Endothelial cell of umbilical vein (primary cell): ENCODE data around the gene SULT4A1. TPM values are rescaled to one million over a fixed set of nuclear protein-coding genes. Genes with fewer than 3 reads are reported as not detected.

ENCODE experiments used
- BruUV-seq: library from RNA; stranded (reverse); fragments of 400-500 nt; replicated peaks from 2 replicates; lab custom pipeline; 2021; lab: Mats Ljungman, UMichigan
- CTCF ChIA-PET: fragments of 300-600, 350-600 bp; sonication (Branson Sonifier 250); formaldehyde crosslinking; loops from one replicate; lab custom pipeline; 2021; ENCODE audit warnings: antibody characterized with exemption, inconsistent platforms; lab: Charles Lee
- POLR2A ChIA-PET: fragments of 300-600, 350-600 bp; sonication (Branson Sonifier 250); formaldehyde crosslinking; loops from one replicate; lab custom pipeline; 2021; ENCODE audit warnings: antibody characterized with exemption, inconsistent platforms; lab: Charles Lee
- DNase-seq: peaks from one replicate; pipeline ENCODE4 v3.0.0-alpha.2; 2011; ENCODE audit warnings: low read depth, low spot score
- FAIRE-seq: peaks from 2 replicates; lab custom pipeline; 2011; peaks lifted over from hg19 to GRCh38; lab: Jason Lieb, UNC
- H2AFZ ChIP-seq: 2 replicates; pipeline ENCODE4 v1.6.0; 2012; ENCODE audit warnings: low read depth, low read length, control low read depth, inconsistent platforms
- H3K27ac ChIP-seq: 2 replicates; pipeline ENCODE4 v1.5.1; 2011; ENCODE audit warnings: low read depth, mild to moderate bottlenecking, control low read depth, low read length, moderate library complexity; ENCODE audit not compliant: insufficient read depth
- H3K27me3 ChIP-seq, 2 experiments: 2 replicates each; pipeline versions ENCODE4 v1.6.0 to v1.6.1; 2011; ENCODE audit warnings: low read length in 2 of 2, mixed read lengths in 1 of 2; ENCODE audit not compliant: control insufficient read depth in 2 of 2, insufficient read depth in 2 of 2
- H3K36me3 ChIP-seq, 2 experiments: 2 replicates in 1 of 2; 3 replicates in 1 of 2; pipeline ENCODE4 v1.5.1; 2011; ENCODE audit warnings: low read length in 2 of 2, mild to moderate bottlenecking in 1 of 2, moderate library complexity in 1 of 2; ENCODE audit not compliant: control insufficient read depth in 2 of 2, insufficient read depth in 2 of 2; ENCODE audit errors: extremely low read depth in 1 of 2
- H3K4me1 ChIP-seq: 3 replicates; pipeline ENCODE4 v1.5.1; 2011; ENCODE audit warnings: mild to moderate bottlenecking, low read length; ENCODE audit not compliant: control insufficient read depth, insufficient read depth; ENCODE audit errors: extremely low read depth
- H3K4me2 ChIP-seq: 2 replicates; pipeline ENCODE4 v1.6.1; 2011; ENCODE audit warnings: low read length, control low read depth, mixed read lengths; ENCODE audit not compliant: insufficient read depth
- H3K4me3 ChIP-seq, 3 experiments: fragments of 200-600 bp in 1 of 3; sonication (generic), shearing (Covaris generic) in 1 of 3; replicated peaks in 1 of 3; 2 replicates each; pipeline ENCODE4 v1.5.1; 2011 to 2016; ENCODE audit warnings: control low read depth in 3 of 3, low read length in 3 of 3, mild to moderate bottlenecking in 2 of 3, inconsistent platforms in 1 of 3, low read depth in 1 of 3, moderate library complexity in 1 of 3; ENCODE audit not compliant: insufficient read depth in 1 of 3
- H3K79me2 ChIP-seq: 2 replicates; pipeline ENCODE4 v1.6.0; 2012; ENCODE audit warnings: low read length, inconsistent platforms; ENCODE audit not compliant: control insufficient read depth, insufficient read depth
- H3K9ac ChIP-seq: replicated peaks from 2 replicates; pipeline ENCODE3; 2011; ENCODE audit warnings: low read length, control low read depth; ENCODE audit not compliant: insufficient read depth; ENCODE audit errors: extremely low read depth
- H3K9me1 ChIP-seq: replicated peaks from 3 replicates; pipeline ENCODE4 v1.6.0; 2011; ENCODE audit warnings: mild to moderate bottlenecking, low read length; ENCODE audit not compliant: control insufficient read depth, insufficient read depth; ENCODE audit errors: extremely low read depth
- H3K9me3 ChIP-seq: replicated peaks from 2 replicates; pipeline ENCODE4 v1.5.1; 2012; ENCODE audit warnings: low read length, inconsistent platforms; ENCODE audit not compliant: control insufficient read depth, insufficient read depth
- H4K20me1 ChIP-seq: replicated peaks from 2 replicates; pipeline ENCODE3; 2011; ENCODE audit warnings: mild to moderate bottlenecking, low read length; ENCODE audit not compliant: control insufficient read depth, insufficient read depth; ENCODE audit errors: extremely low read depth
- EZH2 ChIP-seq: IDR thresholded peaks from 2 replicates; pipeline ENCODE4 v1.6.1; 2012; ENCODE audit warnings: borderline replicate concordance, low read depth, mild to moderate bottlenecking, moderate library complexity, low read length, inconsistent platforms; ENCODE audit not compliant: severe bottlenecking
- FOS ChIP-seq: IDR thresholded peaks from 2 replicates; pipeline ENCODE4 v1.6.1; 2011; ENCODE audit warnings: mild to moderate bottlenecking, low read length, moderate library complexity, borderline replicate concordance; ENCODE audit not compliant: insufficient read depth
- GATA2 ChIP-seq: IDR thresholded peaks from 2 replicates; pipeline ENCODE4 v1.7.0; 2011; ENCODE audit warnings: low read depth, mild to moderate bottlenecking, moderate library complexity, mixed read lengths, low read length; ENCODE audit not compliant: insufficient read length, insufficient read depth
- JUN ChIP-seq: IDR thresholded peaks from 2 replicates; pipeline ENCODE4 v1.6.1; 2011; ENCODE audit warnings: borderline replicate concordance, low read depth; ENCODE audit not compliant: insufficient read length, insufficient read depth
- MYC ChIP-seq: IDR thresholded peaks from one replicate; pipeline ENCODE4 v1.6.1; 2011; ENCODE audit warnings: mild to moderate bottlenecking, low read depth, low read length
- POLR2A ChIP-seq: IDR thresholded peaks from 2 replicates; pipeline ENCODE4 v1.6.1; 2012; ENCODE audit warnings: low read depth, mild to moderate bottlenecking, control low read depth, low read length
- POLR2AphosphoS5 ChIP-seq: IDR thresholded peaks from 2 replicates; pipeline ENCODE4 v1.6.1; 2012; ENCODE audit warnings: low read depth, mild to moderate bottlenecking, control low read depth, low read length, moderate library complexity; ENCODE audit not compliant: insufficient read depth
- dilution Hi-C: fragments of 300-500 bp; cut with MboI; formaldehyde crosslinking; loops from one replicate; pipeline ENCODE4 v1.15.0; 2019; ENCODE audit warnings: low sequenced_read_pairs; ENCODE audit not compliant: extremely low pct_ligation_motif_present
- intact Hi-C: fragments of 100-400 bp; cut with micrococcal nuclease; formaldehyde crosslinking; loops from one replicate; pipeline ENCODE4 v1.10.0; 2022
- polyA plus RNA-seq, 4 experiments: library from polyadenylated mRNA; depleted of rRNA in 3 of 4; stranded (reverse) in 3 of 4; unstranded in 1 of 4; fragments of >200 nt; gene quantifications; 2 replicates each; pipeline versions ENCODE4 v1.2.1 to v1.2.3, GENCODE V29; 2011 to 2012; ENCODE audit warnings: missing spikeins in 1 of 4
- total RNA-seq: library from RNA; stranded (reverse); gene quantifications from 2 replicates; pipeline ENCODE4 v1.2.3, GENCODE V29; 2021
- TF ChIP-seq, protein P1 (sequence below), 2 donors: IDR thresholded peaks; 1 replicate in 1 of 2; 2 replicates in 1 of 2; pipeline ENCODE4 v1.5.1; 2011; ENCODE audit warnings: low read length in 2 of 2, mild to moderate bottlenecking in 2 of 2, moderate library complexity in 2 of 2, control low read depth in 1 of 2, inconsistent platforms in 1 of 2, low read depth in 1 of 2; ENCODE audit not compliant: insufficient read depth in 1 of 2; ENCODE audit errors: extremely low read depth in 1 of 2
- TF ChIP-seq, protein P2 (sequence below): IDR thresholded peaks from 2 replicates; pipeline ENCODE4 v1.6.1; 2011; ENCODE audit not compliant: insufficient read depth, insufficient read length

The SULT4A1 gene
- total and polyA plus RNA-seq, 2 donors (not counting 3 experiments of a cell fraction or from before 2014, with no cell fraction given): 0.48 TPM; not detected in 1

DNA sequence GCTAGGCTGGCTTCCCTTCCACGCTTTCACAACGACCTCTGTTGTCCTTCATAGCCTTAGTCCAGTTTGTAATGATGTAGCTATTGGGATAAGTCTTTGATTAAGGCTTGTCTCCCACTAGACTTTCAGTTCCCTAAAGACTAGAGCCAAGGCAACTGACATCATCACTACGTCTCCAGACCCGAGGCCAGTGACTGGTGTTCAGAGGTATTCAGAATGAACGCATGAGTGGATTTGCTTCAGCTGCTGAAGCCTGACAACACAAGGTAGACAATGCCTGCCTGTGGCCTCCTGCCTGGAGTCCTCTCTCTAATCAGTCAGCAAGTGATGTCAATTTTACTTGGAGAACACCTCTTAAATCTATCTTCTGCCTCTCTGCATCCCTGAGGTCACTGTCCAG lies 63.8 kb downstream of the SULT4A1 start:
- H3K9ac ChIP-seq: no peak overlapping the region
- H3K9me1 ChIP-seq: no peaks in the 10 kb centered on the region
- no peaks in the 10 kb centered on the region for H3K79me2 ChIP-seq
- H2AFZ ChIP-seq: no peak overlapping the region
- H3K4me1 ChIP-seq: no peaks in the 10 kb centered on the region
- no peaks in the 10 kb centered on the region for H3K9me3 ChIP-seq
- ChIA-PET CTCF (no interaction called here), POLR2A (no interaction called here)
- H3K27me3 ChIP-seq: peaks cover 0 to 6% of the 10 kb centered on the region in 2 experiments
- no peaks in the 10 kb centered on the region for H4K20me1 ChIP-seq
- H3K27ac ChIP-seq: no peak overlapping the region
- no TSS peak for BruUV-seq
- H3K36me3 ChIP-seq: no peaks in the 10 kb centered on the region
- no peak for DNase-seq
- dilution Hi-C loops (no loop called here), intact Hi-C loops (no loop called here)
- FAIRE-seq: no peak
- no peak overlapping the region for H3K4me3 ChIP-seq
- H3K4me2 ChIP-seq: no peak overlapping the region
- no peak for TF ChIP-seq MYC
- TF ChIP-seq, protein P1, sequence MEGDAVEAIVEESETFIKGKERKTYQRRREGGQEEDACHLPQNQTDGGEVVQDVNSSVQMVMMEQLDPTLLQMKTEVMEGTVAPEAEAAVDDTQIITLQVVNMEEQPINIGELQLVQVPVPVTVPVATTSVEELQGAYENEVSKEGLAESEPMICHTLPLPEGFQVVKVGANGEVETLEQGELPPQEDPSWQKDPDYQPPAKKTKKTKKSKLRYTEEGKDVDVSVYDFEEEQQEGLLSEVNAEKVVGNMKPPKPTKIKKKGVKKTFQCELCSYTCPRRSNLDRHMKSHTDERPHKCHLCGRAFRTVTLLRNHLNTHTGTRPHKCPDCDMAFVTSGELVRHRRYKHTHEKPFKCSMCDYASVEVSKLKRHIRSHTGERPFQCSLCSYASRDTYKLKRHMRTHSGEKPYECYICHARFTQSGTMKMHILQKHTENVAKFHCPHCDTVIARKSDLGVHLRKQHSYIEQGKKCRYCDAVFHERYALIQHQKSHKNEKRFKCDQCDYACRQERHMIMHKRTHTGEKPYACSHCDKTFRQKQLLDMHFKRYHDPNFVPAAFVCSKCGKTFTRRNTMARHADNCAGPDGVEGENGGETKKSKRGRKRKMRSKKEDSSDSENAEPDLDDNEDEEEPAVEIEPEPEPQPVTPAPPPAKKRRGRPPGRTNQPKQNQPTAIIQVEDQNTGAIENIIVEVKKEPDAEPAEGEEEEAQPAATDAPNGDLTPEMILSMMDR (IDR thresholded peaks at IDR 0.05; ENCODE audit: extremely low read depth in 1 of 2, insufficient read depth in 1 of 2, low read depth in 1 of 2, low read length in 2 of 2): no peak
- TF ChIP-seq POLR2A: no peak
- no peak for TF ChIP-seq FOS
- TF ChIP-seq, protein P2, sequence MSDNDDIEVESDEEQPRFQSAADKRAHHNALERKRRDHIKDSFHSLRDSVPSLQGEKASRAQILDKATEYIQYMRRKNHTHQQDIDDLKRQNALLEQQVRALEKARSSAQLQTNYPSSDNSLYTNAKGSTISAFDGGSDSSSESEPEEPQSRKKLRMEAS: no peak
- no peak for TF ChIP-seq EZH2
- no peak for TF ChIP-seq JUN
- no peak for TF ChIP-seq GATA2
- no peak for TF ChIP-seq POLR2AphosphoS5
